GM18868 (cell line): ENCODE results near the gene MADD.

Source experiments
- ATAC-seq: cut with Tn5 transposase; IDR thresholded peaks from one replicate; pipeline ENCODE4 v1.9.1; 2021; ENCODE audit warnings: mild to moderate bottlenecking, moderate library complexity; ENCODE audit not compliant: unreplicated experiment

Gene MADD

DNA sequence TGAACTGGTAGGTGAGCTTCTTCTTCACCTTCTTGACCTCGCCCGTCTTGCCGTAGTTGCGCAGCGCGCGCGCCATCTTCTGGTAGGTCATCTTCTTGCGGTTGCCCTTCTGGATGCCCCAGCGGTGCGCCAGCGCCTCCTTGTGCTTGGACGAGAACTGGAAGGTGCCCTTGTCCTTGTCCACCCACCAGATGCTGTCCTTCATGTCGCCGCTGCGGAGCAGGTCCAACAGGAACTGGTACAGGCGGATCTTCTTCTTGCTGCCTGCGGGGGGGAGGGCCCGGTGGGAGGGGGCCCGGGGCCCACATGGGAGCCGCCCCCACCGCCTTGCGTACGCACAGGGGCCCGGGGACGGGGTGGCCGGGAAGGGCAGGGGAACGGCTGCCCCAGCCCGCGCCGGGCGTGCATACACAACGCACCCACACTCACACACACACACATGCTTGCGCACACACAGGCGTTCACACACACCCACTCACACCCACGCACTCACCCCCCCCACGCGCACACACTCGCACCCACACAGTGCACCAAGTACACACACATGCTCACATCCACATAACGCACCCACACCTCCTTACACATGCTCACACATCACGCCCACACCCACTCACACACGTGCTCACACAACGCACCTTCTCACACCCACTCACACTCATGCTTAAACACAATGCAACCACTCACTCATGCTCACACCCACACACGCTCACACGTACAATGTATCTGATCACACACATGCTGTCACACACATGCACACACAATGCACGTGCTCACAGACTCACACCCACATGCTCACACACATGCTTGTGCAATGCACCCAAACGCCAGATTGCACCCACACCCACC lies 85.6 kb downstream of the MADD start:
- ATAC-seq = no peak

DNA sequence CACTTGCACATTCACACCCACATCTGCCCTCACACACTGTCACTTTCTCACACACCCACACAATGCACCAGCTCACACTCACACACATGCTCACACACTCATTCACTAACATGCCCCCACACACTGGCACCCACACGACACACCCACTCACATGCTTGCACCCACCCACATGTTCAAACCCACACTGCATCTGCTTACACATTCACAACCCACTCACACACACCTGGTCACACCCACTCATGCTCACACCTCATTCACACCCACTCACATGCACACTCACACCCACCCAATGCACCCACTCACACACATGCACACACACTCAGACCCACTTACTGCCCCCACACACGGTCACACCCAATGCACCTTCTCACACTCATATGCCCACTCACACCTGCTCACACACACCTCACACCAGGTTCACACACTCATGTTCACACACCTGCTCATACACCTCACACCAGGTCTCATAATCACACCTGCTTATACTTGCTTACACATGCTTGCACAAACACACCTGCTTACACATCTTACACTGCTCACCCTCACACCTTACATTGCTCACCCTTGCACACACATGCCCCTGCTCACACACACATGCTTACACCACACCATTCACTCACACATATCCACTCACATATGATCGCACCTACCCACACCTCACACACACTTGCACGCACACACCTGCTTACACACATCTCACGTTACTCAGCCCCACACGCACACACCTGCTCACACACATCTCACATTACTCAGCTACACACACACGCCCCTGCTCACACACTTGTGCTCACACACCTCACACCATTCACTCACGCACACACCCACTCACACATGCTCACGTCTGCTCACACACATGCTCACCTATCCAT lies 86.4 kb downstream of the MADD start:
- no peak for ATAC-seq

DNA sequence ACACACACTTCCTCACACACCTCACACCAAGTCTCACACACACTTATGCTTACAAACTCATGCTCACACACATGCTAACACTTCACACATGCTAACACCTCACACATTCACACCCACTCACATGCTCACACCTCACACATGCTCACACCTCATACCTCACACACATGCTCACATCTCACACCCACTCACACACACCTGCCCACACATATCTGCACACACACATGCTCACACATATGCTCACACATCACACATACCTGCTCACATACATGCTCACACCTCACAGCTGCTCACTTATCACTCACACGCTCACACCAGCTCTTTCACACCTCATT lies 87.0 kb downstream of the MADD start:
- no peak for ATAC-seq

DNA sequence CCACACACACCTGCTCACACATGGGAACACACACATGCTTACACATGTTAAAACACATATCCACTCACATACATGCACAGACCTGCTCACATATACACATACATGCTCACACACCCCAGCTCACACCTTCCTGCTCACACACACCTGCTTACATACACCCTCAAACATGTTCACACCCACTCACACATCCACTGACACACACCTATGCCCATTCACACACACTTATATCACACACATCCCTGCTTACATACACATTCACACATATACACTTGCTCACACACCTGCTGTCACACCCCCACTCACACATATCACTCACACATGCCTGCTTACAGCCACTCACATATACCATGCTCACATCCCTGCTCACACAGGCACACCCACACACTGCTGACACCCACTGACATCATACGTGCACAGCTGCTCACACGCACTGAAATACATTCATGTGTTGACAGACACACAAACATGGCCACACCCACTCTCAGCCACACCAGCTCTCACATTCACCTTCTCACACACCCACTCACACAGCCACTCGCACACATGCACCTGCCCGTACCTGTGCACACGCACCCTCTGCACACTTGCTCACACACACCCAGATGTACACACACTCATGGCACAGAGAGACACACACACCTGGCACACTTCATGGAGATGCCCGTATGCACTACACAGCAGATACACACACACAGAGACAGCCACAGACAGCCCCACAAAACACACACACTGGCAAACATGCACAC lies 88.2 kb downstream of the MADD start:
- ATAC-seq = no peak

DNA sequence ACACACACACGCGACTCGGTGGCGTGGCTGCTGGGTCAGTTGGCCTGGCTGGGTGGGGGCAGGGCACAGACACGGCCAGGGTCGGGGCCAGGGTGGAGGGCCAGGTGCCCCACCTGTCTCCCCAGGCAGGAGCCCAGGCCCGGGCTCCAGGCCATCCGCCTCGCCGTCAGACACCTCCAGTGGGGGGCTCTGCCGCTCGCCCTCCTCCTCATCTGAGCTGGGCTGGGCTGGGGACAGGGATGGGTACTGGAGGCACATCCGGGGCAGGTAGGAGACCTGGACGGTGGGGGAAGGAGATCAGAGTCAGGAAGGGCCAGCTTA lies 88.8 kb downstream of the MADD start:
- ATAC-seq = no peak

DNA sequence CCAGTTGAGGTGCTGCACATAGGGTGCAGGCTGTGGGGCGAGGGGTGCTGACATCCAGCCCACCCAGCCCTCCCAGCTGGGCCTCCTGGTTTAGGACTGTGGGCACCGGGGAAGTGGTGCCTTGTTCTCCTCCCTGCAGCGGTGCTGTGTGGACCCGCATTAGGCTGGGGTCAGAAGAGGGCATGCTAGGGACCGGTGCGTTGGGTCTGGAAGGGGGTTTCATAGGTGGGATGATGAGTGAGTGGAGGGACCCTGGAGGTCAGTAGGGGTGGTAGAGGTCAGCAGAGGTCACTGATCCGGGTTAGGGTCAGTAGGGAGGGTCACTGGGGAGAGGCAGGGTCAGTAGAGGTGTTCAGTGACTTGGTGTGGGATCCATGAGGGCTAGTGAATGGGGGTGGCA lies 89.2 kb downstream of the MADD start:
- no peak for ATAC-seq

DNA sequence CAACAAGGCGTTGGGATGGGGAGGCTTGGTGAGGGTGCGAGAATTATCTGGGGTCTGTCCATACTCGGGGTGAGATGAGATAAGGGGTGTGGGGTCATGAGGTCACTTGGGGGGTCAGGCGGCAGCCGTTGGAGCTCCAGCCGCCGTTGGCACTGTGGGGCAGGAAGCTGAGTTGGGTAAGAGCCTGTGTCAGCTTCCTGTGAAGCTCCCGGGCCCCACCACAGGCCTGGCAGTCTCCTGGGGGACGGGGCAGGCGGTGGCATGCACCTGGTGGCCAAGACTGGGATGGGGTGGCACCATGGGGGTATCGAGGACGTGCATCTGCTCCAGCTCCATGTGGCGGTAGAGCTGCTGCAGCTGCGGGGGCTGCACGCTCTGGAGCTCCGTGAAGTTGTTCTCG lies 89.7 kb downstream of the MADD start:
- no peak for ATAC-seq

DNA sequence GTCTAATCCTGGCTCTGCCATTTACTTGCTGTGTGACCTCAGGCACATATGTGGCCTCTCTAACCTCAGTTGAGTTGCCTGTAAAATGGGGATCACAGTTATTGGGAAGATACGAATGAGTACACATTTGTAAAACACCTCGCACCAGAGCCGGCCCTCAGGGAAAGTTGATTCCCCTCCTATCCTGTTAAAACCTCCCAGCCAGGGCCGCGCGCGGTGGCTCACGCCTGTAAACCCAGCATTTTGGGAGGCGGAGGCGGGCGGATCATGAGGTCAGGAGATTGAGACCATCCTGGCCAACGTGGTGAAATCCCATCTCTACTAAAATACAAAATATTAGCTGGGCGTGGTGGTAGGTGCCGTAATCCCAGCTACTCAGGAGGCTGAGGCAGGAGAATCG lies 90.4 kb downstream of the MADD start:
- ATAC-seq = no peak

DNA sequence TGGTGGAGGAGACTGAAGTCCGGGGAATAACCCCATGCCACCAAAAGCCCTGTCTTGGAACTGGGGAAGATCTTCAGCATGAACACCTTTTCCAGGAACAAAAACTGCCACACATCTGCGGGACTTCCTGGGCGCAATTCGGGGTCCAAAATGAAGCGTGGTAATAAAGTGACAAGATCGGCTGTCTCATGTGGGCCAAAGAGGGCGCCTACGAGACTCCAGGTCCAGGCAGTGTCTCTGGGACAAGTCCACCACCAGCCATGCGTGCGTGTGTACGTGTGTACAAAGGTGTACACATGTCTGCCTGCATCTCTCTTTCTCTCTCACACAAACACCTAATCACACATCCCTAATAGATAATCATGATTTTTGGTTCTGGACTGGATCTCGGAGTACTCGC lies 91.5 kb downstream of the MADD start:
- no peak for ATAC-seq

DNA sequence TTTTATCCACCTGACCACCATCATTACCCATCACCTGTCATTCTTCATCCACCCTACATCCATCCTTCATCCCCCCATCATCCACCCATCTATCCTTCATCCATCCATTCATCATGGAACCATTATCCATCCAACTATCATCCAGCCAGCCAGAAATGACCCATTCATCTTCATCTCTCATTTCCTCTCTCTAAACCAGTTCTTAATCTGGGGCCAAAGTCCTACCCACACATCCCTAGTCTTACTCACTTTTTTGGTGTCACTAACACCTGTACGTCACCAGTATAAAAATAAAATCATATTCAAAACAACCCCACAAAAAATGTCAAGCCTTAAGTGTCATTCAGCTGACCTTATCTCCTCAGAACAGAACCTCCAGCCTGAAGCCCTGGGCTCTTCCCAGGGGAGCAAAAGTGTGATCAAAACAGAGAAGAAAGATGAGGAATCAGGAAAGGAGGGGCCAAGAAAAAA lies 96.1 kb downstream of the MADD start:
- ATAC-seq = no peak

DNA sequence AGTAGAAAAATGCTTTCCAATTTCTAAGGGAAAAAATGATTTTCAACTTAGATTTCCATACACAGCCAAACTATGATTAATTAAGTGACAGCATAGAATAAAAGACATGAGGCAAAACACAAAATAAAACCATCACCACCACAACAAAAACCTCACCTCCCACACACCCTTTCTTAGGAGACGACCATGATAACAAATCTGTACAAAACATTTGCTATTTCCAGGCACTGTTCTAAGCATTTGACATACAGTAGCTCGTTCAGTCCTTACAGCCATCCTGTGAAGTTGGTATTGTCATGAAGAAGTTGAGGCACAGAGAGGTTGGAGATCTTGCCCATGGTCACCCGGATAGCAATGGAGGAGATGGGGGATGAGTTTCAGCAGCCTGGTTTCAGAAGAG lies 99.7 kb downstream of the MADD start:
- no peak for ATAC-seq

DNA sequence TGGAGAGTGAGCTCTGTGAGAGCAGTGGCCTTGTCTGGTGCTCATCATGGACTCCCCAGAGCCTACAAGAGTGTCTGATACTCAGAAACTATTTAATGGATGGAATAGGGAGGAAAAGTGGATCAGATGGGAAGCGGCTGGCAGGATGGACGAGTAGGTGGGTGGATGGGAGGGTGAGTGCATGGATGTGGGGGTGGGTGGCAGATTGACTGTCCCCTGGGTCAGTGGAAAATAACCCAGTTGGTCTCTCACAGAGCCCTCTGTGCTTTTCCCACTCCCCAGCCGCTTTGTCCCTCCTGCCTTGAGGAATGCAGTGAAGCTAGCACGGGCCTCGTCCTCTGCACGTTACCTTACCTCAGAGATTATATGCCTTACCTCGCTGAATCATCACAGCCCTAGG lies 102.5 kb downstream of the MADD start:
- ATAC-seq = no peak

DNA sequence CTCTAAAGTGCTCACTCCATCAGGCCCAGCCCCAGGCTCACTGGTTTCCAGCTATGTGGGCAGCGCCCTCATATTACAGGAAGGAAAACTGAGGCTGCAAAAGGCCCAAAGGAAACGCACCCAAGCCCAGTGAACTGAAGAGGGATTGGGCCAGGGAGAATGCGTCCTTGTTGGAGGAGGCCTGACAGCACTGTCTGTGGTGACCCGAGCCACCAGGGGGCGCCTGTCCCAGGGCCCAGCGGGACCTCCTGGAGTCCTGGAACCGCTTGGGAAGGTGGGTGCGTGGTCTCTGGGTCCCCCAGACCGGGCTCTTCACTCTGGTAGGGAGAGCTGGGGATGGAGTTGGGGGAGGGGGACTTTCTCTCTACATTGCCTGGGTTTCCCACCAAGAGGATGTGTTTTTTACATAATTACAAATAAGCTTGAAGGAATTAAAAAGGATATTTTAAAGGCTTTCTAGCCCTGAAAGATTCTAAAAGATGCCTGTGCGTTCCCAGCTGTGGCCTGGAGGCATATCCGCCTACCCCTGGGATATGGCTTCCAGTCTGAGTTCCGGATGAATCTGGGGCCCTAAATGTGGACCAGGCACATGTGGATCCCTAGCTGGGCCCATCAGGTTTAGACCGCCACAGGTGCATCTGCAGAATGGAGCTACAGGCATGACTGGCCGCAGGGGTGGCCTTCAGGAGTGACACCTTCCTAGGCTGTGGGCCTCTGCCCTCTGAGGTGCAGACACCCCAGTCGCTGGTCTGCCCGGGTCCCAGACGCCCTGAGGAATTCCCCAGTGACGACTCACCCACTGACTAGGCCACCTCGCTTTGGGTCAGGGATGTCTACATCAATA lies 104.2 kb downstream of the MADD start:
- ATAC-seq = peak; percentile 35

DNA sequence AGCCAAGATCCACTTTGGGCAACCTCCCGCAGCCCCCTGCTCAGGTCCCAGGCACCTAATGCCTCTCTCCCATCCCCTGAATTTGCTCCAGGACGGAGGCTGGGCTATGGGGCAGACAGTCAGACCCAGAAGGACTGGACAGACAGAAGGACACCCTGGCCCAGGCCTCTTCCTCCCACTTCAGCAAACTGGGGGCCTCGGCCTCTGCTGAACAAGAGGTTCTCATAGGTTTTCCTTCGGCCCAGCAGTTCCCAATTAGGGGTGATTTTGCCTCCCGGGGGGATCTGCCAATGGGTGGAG lies 104.7 kb downstream of the MADD start:
- ATAC-seq = no peak

DNA sequence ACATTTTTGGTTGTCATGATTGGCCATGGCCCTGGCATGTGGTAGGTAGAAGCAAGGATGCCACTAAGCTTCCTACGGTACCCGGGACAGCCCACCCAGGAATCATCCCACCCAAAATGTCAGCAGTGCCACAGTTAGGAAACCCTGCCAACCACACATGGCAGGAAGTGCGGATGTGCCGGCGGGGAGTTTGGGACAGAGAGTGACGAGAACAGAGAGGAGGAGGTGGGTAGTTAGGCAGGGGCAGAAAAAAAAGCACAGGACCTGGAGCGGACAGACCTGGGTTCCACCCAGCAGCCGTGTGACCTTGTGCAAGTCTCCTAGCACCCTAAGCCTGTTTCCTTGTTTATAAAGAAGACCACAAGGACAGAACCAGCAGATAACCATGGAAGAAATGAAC lies 105.1 kb downstream of the MADD start:
- ATAC-seq = no peak

DNA sequence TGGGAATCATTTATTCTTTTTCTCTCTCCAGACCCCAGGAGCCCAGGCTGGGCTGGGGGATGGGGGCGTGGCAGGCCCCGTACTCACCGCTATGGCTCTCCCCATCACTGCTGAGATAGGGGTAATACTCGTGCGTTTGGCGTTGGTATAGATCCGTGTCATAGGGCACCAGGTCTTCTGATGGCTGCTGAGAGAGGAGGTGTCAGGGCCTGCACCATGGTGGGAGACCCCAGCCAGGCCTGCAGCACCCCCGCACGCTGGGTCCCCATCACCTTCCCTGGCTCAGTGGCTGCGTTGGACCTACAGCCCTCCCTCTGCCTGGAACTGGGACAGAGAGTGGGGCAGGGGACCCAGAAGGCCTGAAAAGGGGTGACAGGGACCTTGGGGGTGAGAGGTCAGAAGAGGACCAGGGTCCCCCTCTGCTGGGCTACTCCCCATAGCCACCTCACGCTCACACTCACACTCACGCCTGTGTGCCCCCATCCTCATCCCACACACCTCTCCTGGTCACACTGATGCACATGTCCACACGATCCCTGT lies 105.7 kb downstream of the MADD start:
- ATAC-seq = no peak

DNA sequence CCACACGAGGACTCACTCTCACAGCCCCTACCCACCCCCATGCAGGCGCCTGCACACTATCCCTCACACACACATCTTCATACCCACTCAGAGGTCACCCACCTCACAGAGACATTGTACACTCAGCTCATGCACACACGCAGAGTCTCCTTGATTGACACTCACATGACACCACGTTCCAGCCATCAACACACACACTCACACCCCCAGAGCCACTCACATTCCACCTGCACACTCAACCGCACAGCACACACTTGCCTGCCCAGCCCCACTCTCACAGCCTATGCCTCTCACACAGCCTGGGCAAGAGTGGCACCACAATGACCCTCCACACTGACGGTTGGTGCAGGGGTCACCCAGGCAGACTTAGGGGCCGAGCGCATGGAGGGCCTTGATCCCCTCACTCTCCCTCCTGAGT lies 106.2 kb downstream of the MADD start:
- ATAC-seq = no peak

DNA sequence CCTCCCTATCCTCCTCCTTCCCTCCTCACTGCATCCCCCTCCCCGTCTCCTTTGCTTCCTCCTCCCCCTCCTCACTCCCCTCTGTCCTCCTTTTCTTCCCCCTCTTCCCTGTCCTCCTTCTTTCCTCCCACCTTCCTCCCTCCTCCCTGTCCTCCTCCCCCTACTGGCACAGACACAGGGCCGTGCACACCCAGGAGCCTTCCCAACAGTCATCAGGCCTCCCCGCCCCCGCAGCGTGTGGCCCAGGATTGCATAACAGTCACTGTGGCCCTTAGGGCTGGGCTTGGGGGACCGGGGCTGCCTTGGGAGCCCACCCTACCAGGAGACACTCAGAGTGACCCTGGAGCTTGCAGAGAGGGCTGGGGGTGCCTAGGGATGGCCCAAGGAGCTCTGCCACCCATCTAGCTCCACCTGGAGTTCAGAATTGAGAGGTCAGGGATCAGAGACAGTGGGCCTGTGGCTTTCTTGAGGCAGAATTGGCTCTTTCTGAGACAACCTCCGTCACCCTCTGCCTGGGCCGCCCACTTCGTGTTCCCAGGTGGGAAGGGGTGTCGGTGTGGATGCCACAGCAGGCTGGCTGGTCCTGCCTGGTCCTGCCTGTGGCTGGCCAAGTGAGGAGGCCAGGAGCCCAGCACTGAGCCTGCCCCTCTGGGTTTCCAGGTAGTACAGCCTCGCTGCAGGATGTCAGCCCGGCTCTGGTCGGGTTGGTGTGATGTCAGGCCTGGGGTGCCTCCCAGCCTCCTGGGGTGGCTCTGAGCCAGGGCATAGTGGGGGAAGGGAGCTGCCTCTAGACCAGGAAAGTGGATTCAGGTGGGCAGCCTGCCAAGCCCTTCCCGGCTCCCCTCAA lies 106.8 kb downstream of the MADD start:
- peak; percentile 30 for ATAC-seq

DNA sequence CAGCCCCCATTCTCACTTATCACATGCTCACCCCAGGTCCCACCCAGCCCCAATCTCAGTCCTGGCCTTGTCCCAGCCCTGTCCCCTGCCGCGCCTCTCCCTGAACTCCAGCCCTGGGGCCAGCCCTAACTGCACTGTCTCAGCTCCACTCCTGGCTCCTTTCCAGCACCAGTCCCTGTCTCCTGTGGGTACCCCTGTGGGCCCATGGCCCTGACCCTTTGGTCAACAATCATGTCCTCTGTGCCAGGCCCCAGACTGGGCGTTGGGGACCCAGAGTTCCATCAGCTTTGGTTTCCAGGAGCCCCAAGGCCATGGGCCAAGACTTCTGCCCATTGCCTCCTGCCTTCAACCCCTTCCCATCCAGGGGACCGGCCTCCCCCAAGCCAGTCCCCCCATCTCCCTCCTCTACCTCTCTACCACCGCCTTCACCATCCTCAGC lies 107.7 kb downstream of the MADD start:
- no peak for ATAC-seq
